HG02852 (cell line): ENCODE measurements around the gene DEPP1.
A peak's percentile ranks its signal among the peaks of the same experiment; 100 is the strongest.

Experiments
- ATAC-seq: cut with Tn5 transposase; IDR thresholded peaks from one replicate; pipeline ENCODE4 v1.9.1; 2021; ENCODE audit warnings: mild to moderate bottlenecking, moderate library complexity; ENCODE audit not compliant: unreplicated experiment

The DEPP1 gene

GRCh38 chr10:44993922-44994751, 15.5 kb upstream of the DEPP1 start:
- no peak for ATAC-seq

- ATAC-seq = no peak
Measured at GRCh38 chr10:44993226-44993921, 14.8 kb upstream of the DEPP1 start.

GRCh38 chr10:44992732-44993225, 14.2 kb upstream of the DEPP1 start:
- ATAC-seq = no peak

- ATAC-seq = no peak
Measured at GRCh38 chr10:44992070-44992731, 13.6 kb upstream of the DEPP1 start.

GRCh38 chr10:44991571-44991970, 13.0 kb upstream of the DEPP1 start:
- no peak for ATAC-seq

GRCh38 chr10:44990965-44991364, 12.4 kb upstream of the DEPP1 start:
- ATAC-seq = no peak

- ATAC-seq = no peak
Measured at GRCh38 chr10:44990302-44990655, 11.7 kb upstream of the DEPP1 start.

- ATAC-seq = no peak
Measured at GRCh38 chr10:44989597-44990301, 11.1 kb upstream of the DEPP1 start.

GRCh38 chr10:44988957-44989585, 10.5 kb upstream of the DEPP1 start:
- no peak for ATAC-seq

- ATAC-seq = no peak
Measured at GRCh38 chr10:44986670-44987069, 8.1 kb upstream of the DEPP1 start.

GRCh38 chr10:44986179-44986578, 7.6 kb upstream of the DEPP1 start:
- ATAC-seq = no peak

GRCh38 chr10:44985175-44985681, 6.6 kb upstream of the DEPP1 start:
- no peak for ATAC-seq

GRCh38 chr10:44984671-44985101, 6.1 kb upstream of the DEPP1 start:
- no peak for ATAC-seq

GRCh38 chr10:44983895-44984278, 5.3 kb upstream of the DEPP1 start:
- ATAC-seq = no peak

- ATAC-seq = no peak
Measured at GRCh38 chr10:44983066-44983894, 4.7 kb upstream of the DEPP1 start.

- no peak for ATAC-seq
Measured at GRCh38 chr10:44982496-44982895, 3.9 kb upstream of the DEPP1 start.

GRCh38 chr10:44982114-44982460, 3.5 kb upstream of the DEPP1 start:
- ATAC-seq = no peak

- ATAC-seq = peak; percentile 68
Measured at GRCh38 chr10:44981172-44982113, 2.8 kb upstream of the DEPP1 start.
